ENCODE measurements around the gene PRKN. TPM values are rescaled to one million over a fixed set of nuclear protein-coding genes. Genes with fewer than 3 reads are reported as not detected.

Gene PRKN
- total and polyA plus RNA-seq, 10 donors = 0.23 to 14.1 (median 7.0) TPM

DNA sequence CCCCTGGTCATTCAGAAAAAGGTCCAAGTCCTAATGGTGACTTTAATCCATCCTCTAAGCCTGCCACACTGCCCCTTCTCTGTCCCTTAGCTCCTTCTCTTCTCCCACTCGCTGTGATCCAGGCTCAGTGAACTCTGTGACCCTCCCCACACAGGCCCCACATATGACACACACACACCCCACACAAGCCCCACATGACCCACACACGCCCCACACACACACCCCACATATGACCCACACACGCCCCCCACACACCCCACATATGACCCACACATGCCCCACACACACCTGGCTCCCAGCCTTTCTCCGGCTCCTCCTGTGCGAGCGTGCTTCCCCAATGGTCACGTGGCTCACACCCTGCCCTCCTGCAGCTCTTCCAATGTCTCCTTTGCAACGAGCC, 925.3 kb downstream of the PRKN start:
- no peak for DNase-seq
- Histone ChIP-seq H3K4me3 (no peak overlapping the region), H3K27me3 (replicated peaks in 1 of 7) (no peaks in the 10 kb centered on the region), H3K4me1 (no peaks in the 10 kb centered on the region), H3K36me3 (no peaks in the 10 kb centered on the region), H3K27ac (no peak overlapping the region), H3K9me3 (no peaks in the 10 kb centered on the region)
- intact Hi-C loops (cut with DNase I; ENCODE audit: low total_unique reads) = no loop called here
- 82 to 92% (median 87%) methylated on average over 8 of the region's 8 CpGs for WGBS, 5 donors
- no peak for TF ChIP-seq POLR2A (IDR thresholded peaks at IDR 0.05)
- TF ChIP-seq, protein P1, sequence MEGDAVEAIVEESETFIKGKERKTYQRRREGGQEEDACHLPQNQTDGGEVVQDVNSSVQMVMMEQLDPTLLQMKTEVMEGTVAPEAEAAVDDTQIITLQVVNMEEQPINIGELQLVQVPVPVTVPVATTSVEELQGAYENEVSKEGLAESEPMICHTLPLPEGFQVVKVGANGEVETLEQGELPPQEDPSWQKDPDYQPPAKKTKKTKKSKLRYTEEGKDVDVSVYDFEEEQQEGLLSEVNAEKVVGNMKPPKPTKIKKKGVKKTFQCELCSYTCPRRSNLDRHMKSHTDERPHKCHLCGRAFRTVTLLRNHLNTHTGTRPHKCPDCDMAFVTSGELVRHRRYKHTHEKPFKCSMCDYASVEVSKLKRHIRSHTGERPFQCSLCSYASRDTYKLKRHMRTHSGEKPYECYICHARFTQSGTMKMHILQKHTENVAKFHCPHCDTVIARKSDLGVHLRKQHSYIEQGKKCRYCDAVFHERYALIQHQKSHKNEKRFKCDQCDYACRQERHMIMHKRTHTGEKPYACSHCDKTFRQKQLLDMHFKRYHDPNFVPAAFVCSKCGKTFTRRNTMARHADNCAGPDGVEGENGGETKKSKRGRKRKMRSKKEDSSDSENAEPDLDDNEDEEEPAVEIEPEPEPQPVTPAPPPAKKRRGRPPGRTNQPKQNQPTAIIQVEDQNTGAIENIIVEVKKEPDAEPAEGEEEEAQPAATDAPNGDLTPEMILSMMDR (IDR thresholded peaks at IDR 0.05 in 8 of 11, conservative IDR thresholded peaks at IDR 0.05 in 3 of 11) = no peak

DNA sequence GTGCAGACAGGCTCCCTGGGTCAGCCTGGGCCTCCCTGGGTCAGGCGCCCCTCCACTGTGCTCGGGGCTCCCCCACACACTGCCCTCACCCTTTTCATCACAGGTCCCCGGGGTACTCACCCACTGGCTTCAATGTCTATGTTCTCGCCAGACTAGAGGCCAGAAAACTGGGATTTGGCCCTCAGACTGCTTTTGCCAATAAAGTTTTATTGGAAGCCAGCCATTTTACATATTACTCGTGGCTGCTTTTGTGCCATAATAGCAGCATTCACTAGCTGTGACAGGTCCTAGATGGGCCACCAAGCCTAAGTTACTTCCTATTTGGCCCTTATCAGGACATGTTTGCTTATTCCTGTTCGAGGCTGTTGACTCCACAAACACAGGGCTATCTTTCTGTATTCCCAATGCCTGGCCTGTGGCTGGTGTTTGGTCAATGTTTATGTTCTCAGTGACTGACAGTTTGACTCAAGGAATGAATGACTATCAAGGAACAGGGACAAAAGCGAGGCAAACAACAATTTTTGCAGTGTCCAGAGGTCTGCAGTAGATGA, 928.6 kb downstream of the PRKN start:
- 62 to 82% (median 66%) methylated on average over 7 of the region's 7 CpGs for WGBS, 5 donors
- no peak overlapping the region for H3K4me3 ChIP-seq
- DNase-seq = no peak
- H3K27ac ChIP-seq = no peak overlapping the region
- H3K4me1 ChIP-seq = no peaks in the 10 kb centered on the region
- TF ChIP-seq, protein P1 (IDR thresholded peaks at IDR 0.05 in 8 of 11, conservative IDR thresholded peaks at IDR 0.05 in 3 of 11) = no peak
- no peak for TF ChIP-seq POLR2AphosphoS5 (IDR thresholded peaks at IDR 0.05)
- TF ChIP-seq POLR2A (IDR thresholded peaks at IDR 0.05) = no peak
- H3K27me3 ChIP-seq (replicated peaks in 1 of 7) = no peaks in the 10 kb centered on the region
- H3K9me3 ChIP-seq = no peaks in the 10 kb centered on the region
- no peaks in the 10 kb centered on the region for H3K36me3 ChIP-seq
- intact Hi-C loops (cut with DNase I; ENCODE audit: low total_unique reads) = no loop called here

GRCh38 chr6:161796681-161797080, 930.9 kb downstream of the PRKN start:
- H3K36me3 ChIP-seq = no peaks in the 10 kb centered on the region
- 66 to 77% (median 73%) methylated on average over 1 of the region's 1 CpG for WGBS, 5 donors
- intact Hi-C loops (cut with DNase I; ENCODE audit: low total_unique reads) = no loop called here
- H3K27ac ChIP-seq = no peak overlapping the region
- TF ChIP-seq POLR2AphosphoS5 (IDR thresholded peaks at IDR 0.05) (no peak), POLR2A (IDR thresholded peaks at IDR 0.05) (no peak)
- TF ChIP-seq, protein P1 (IDR thresholded peaks at IDR 0.05 in 8 of 11, conservative IDR thresholded peaks at IDR 0.05 in 3 of 11) = no peak
- H3K9me3 ChIP-seq = peaks cover 0 to 10% (median 6%) of the 10 kb centered on the region in 8 donors
- no peak for DNase-seq
- no peaks in the 10 kb centered on the region for H3K4me1 ChIP-seq
- H3K27me3 ChIP-seq (replicated peaks in 1 of 7) = no peaks in the 10 kb centered on the region
- H3K4me3 ChIP-seq = no peak overlapping the region

DNA sequence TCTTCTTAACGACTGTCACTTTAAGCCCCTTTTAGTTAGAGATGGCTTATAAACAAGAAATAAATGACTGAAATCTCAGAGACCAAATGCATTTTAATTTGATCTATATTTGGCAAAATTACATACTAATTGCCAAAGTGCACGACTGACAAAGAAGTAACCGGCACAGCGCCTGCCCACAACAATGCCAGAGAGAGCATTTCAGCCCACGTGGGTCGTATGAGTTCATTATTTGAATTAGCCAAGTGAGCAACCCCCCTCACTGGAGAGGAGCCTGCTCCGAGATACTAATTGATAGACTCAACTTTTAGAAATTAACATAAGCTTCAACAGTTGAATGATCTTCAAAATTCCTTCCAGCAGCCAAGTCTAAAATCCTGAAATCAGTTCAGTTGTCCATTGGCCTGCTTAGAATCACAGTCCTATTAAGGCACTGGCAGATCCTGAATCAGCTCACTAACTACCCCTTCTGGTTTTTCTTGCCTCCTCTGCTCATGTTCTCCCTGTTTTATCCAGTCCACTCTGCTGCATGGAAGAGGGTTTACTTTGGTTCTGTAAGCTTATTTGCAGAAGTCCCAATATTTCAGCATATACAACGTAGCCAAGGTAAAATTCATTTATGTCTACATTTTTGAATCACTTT, 934.6 kb downstream of the PRKN start:
- no peak for DNase-seq
- Histone ChIP-seq H3K36me3 (no peaks in the 10 kb centered on the region), H3K4me1 (no peaks in the 10 kb centered on the region), H3K4me3 (no peak overlapping the region), H3K9me3 (peaks cover 0 to 13% (median 9%) of the 10 kb centered on the region in 8 donors), H3K27ac (no peak overlapping the region), H3K27me3 (replicated peaks in 1 of 7) (no peaks in the 10 kb centered on the region)
- WGBS, 5 donors = 70 to 82% (median 75%) methylated on average over 8 of the region's 8 CpGs
- intact Hi-C loops (cut with DNase I; ENCODE audit: low total_unique reads) = no loop called here
- TF ChIP-seq POLR2AphosphoS5 (IDR thresholded peaks at IDR 0.05) (no peak), POLR2A (IDR thresholded peaks at IDR 0.05) (no peak)
- TF ChIP-seq, protein P1 (IDR thresholded peaks at IDR 0.05 in 8 of 11, conservative IDR thresholded peaks at IDR 0.05 in 3 of 11) = no peak
